NCI-H146 (cell line): Measurements from ENCODE around the gene XPO4.

Experiments
- DNase-seq: peaks from one replicate; lab custom pipeline; 2025; lab: John Stamatoyannopoulos, UW

Gene XPO4

DNA sequence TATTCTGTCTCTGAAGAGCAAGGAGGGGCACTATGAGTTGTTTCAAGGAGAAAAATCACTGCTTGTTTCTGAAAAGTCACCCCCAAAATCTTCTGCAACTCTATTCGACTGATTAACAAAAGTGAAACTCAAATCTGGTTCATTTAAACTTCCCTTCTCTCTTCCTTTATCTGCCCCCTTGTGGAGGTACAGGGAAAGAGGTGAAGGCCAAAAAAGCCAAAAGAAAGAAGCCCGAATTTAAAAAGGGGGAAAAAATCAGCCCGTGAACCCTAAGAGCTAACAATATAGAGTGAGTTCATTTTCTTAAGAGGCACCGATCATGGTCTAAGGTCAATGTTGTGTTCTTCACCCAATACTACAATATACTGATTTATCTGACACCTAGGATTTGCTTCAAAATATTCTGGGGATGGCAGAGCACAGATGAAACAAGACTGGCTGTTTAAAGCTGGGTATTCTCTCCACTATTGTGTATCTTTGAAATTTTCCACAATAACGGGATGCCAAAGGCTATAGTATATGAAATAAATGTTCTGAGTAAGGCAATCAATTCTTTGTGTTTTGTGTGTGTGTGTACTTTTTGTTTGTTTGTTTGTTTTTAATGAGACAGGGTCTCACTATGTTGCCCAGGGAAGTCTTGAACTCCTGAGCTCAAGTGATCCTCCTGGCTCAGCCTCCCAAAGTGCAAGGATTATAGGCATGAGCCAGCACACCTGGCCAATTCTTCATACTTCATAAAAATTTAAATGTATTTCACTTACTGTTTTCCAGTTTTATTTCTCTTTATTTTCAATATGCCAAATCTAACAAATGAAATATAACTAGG, 73.8 kb downstream of the XPO4 start:
- DNase-seq: peak; percentile 34

DNA sequence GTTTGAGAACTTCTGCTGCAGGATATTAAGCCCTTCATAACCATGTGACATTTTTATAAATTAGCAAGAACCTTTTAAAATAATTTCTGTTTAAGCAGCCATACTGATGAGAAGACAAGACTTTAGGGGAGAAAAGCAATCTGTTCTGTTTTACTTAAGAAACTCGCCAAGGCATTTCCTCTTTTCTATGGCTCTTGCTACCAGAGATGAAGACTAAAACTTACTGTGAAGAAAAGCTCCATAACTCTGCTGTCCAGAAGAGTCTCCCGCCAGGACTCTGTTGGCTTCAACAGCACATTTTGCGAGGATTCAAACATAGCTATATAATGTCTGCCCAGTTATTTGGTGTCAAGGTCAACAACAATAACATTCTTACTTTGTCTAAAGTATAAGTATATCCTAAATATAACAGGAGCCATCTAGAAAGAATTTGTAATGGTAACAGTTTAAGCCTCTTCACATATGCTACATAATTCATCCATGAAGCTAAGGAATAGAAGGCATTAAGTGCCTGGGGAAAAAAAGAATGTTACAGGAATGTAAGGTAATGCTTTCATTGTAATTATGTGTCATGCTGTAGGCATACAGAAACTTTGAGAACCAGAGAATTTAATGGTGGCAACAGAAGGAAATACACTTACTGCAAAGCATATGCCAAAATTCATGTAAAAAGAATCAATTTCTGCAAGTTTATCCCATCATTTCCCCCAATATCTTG, 75.5 kb downstream of the XPO4 start:
- no peak for DNase-seq

DNA sequence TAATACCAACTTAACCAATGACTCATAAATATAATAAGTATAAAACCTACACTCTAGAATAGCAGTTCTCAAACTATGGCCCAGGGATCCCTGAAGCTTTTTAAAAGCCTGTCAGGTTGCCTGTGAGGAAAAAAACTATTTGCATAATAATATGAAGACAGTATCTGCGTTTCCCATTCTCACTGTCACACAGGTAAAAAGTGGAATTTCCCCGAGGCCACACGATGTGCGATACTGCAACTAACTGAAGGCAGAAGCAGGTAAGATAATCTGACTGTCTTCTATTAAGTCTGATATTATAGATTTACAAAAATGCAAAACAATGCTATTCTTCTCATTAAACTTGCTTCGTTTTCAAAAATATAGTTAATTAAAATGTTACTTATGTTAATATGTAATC, 76.2 kb downstream of the XPO4 start:
- no peak for DNase-seq

DNA sequence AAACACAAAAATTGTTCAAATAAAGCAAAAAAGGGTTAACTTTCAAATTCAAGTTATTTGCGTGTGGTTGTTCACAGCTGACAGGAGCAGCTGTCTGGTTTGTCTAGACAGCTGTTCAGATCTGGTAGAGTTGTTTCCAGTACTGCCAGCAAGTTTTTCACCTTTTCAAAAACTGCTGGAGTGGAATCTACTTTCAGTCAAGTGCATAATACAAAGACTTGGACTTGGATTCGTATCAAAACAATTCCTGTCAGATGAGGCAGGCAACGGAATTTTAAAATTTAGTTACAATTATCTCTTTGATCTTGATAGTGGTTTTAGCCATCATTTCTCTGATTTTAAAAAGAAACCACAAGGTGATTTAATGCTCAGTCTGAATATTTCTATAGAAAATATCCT, 77.1 kb downstream of the XPO4 start:
- no peak for DNase-seq

DNA sequence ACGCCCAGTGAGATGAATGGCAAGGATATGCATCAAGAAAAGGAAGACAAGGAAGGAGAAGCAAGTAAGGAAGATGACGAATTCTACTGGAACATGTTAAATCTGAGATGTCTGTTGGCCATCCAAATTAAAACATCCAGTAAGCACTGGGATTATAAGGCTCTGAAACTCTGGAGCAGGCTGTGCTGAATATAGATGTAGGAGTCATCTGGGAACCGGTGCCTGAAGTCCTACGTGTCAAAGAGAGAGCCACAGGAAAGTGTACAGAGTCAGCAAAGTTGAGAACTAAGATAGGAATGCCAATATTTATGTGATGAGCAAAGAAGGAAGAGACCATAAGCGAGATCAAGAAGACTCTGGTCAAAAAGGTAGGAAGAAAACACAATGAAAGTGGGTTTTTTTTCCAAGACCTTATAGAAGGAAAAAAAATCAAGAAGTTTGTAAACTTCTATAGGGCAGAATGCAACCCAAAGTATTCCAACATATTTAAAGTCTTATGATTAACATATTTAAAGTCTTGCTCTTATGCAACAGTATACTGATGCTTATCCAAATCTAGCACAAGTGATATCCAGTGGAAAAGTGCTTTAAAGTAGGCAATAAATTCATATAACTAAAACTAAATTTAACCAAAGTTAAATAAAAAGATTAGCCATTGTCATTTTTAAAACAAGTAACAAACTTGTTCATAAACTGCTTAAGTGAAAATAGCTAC, 77.6 kb downstream of the XPO4 start:
- DNase-seq: no peak

DNA sequence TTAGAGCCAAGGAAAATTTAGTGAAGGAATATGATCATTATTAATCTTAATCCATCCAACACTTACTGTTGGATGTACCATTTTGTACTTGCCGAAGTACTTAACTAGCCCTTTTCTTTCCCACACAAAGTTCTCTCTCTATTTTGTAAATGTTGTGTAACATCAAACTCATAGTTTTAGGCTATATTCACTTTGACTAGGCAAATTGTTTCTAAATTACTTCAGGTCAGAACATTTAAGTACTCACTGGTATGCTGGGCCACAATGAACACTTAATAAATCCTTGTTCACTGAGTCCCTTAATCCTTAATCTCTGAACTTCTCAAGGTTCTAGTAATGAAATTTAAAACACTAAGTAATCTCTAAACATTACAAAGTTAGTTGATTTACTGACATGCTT, 79.5 kb downstream of the XPO4 start:
- DNase-seq: no peak

DNA sequence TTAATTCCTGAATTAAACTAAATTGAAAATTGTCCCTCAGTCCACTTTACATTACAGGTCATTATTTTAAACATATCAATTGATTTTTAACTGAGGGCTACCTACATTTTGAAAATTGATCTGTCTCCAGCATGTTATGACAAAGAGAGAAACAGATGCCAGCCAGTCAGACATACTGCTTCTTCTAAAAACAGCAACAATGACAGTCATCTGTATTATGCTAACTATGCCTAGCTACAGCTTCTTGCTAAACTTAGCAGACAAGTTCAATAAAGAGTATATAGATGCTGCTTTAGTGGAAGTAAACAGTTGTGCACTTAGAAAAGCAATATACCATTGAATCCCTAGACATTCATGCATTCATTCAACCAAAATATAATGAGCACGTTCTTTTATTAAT, 80.1 kb downstream of the XPO4 start:
- DNase-seq: no peak

DNA sequence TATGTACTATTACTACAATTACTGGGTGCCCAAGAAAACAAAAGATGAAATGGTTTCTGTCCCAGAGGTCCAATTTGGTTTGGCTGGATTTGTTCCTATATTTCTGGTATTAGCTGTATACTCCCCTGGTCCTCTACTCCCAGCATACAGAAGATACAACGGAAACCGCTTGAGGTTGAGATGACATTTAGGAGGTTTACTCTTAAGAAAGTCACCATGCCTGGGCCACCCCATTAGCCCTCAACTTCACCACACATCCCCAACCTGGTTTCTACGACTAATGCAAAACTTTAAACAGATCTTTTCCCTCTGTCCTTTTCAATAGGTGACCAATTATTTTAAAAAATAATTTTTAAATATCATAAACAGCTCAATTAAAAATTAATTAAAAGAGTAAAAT, 82.8 kb downstream of the XPO4 start:
- no peak for DNase-seq

DNA sequence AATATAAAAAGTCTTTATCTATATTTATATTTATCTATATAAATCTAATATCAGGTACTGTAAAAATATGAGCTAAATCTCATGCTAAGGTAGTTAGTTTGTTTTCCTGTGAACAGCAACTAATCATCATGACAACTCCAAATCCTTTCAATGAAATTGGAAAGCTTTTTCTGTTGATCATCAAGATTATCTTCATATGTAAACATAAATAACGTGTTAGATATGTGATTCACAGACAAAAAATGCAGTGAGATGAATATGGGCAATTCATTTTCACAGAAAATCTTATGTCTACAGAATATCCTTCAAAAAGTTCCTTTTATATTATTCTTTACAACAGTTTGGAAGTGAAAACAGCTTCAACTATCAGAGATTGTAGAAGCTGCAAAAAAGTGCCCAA, 87.1 kb downstream of the XPO4 start:
- no peak for DNase-seq

DNA sequence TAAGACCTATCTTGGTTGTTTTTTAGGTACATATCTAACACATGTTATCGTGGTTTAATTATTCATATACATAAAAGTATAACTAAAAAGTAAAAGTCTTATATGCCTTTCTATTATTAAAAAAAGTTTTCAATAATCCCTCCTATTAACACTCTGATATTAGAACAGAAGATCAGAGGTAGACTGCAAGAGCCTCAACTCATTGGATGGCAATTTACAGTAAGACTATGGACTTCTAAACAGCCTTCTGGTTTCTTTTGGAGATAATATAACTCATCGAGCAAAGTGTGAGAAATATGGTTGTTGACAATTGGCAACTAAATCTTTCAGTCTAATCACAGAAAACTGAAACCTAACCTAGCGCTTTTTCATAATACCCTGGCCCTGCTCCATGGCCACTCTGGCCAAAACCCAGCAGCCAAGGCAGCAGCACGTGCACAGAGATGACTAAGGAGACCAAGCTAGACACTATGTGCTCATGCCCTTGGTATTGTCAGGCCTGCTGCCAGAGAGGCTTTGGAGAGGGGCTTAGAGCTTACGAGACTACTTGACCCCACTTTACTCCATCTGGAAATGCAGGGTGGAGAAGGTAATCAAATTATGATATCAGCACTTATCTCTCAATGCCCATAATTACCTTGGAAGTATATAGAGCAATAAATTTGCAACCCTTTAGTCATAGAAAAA, 88.2 kb downstream of the XPO4 start:
- DNase-seq: no peak

DNA sequence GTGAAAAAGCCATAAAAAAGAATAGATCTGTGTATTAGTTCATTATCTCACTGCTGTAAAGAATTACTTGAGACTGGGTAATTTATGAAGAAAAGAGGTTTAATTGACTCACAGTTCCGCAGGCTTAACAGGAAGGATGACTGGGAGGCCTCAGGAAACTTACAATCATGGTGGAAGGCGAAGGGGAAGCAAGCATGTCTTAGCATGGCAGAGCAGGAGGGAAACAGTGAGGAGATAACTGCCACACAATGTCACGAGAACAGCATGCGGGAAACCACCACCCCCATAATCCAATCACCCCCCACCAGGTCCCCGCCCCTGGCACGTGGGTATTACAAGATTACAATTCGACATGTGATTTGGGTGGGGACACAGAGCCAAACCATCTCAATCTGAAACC, 89.7 kb downstream of the XPO4 start:
- no peak for DNase-seq

DNA sequence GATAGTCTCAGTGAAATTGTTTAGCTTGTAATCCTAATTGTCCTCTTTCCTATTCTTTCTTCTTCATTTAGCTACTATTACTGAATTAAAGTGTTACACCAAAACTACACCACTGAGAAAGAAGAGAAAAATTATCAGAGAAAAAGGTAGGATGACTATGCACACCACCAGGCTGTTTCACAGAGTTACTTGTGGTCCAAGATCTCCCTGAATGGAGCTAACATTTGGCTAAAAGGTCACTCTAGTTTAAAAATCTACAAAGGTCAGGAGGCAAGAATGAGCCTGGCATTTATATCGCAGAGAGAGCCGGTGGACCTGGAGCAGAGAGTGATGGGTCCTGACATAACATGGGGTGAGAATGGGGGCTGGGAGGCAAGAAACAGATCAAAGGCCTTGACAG, 91.7 kb downstream of the XPO4 start:
- no peak for DNase-seq

DNA sequence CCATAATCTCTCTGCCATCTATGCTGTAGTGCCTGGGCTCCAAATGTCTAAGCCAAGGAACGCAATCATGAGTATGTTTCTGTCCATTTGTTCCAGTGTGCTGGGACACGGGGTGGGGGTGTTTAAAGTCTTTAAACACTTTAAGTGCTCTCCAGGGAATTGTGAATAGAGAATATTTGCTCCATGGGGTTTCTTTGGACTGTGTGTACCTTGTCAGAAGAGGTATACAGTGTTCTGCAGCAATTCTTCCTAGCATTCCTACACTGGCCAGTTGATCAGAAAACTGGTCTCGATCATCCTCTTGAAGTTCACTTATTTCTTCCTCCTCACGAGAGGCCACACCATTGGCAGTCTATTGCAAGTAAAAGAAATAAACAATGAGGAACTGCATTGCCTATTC, 93.7 kb downstream of the XPO4 start:
- no peak for DNase-seq

DNA sequence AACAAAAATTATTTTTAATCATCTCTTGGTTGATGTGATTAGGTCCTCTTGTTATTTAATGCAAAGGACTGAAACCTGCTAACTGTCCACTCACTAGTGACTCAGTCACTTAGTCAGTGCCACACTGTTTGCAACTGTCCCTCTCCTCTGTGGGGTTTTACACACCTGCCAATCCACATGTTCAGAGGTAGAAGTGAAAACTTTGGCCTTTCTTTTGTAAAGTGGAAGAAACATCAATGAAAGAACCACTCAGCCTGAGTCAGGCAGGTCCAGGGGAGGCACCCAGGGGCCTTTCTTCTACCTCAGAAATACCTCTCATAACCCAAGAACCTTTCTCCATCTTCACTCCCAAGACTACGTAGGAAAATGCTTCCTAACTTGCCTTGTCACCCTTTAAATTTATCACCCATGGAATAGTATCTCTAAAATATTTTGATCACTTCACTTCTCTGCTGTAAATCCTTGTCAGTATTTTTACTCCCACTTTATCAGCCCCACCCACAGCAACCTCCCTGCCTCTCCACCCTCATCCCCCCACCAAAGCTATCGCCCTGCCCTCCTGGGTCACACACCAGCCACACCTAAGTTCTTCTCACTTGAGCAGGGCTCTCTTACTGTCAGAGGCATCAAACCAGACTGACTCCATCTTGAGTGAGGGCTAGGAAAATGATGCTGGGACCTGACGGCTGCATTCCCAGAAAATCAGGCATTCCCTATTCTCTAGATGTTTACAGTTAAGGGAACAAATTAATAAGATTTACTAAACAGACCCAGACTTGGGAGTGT, 99.2 kb downstream of the XPO4 start:
- no peak for DNase-seq

DNA sequence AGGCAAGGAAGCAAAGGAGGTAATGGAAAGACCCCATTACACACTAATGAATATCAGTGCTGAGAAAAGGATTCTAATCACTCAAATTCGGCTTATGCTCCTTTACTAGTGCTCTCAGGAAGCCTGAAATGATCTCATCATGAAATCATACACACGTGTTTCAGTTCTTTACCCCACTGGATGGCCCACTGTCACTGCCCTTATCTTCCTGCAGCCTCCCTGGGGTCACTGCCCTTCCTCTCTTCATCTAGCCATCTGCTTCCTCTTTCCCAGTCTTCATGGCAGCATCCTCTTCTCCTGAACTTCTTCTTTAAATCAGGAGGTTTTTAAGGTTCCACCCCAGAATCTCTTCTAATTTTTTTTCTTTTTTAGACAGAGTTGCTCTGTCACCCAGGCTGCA, 100.8 kb downstream of the XPO4 start:
- no peak for DNase-seq

DNA sequence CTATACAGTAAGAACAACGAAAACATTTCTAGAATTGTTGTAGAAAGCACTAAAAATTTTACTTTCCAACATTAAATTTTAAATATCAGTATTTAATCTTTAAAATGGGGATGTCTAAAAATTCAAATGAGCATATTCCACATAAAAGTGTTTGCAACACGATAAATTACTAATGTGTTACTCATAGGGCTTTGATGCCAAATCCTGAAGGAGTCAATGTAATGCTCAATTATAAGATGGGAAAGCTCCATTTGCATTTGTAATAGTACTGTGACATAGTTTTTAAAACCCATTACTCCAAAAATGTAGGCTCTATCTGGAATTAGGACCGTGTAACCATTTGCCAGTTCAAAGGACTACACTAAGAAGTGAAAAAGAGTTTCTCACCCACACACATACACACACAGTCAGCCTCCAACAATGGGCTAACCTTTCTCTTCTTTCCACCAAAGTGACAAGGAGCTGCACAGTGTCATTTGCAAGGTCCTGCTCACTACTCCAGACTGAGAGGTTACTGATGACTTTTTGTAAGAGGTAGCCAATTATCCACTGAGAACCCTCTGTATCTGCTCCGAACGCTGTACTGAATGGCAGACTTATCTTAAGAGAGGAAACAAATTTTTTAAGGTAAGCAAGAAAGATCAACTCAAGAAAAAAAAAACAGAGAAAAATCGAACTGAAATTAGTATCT, 102.7 kb downstream of the XPO4 start:
- no peak for DNase-seq

DNA sequence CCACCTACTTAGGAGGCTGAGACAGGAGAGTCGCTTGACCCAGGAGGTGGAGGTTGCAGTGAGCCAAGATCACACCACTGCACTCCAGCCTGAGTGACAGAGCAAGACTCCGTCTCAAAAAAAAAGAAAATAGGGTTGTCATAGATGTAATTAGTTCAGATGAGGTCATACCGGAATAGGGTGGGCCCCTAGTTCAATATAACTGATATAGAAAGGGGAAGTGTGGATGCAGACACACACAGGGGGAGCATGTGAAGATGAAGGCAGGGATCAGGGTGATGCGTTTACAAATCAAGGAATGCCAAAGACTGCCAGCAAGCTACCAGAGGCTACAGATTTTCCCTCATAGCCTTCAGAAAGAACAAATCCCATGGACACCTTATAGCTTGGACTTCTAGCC, 104.5 kb downstream of the XPO4 start:
- DNase-seq: no peak

DNA sequence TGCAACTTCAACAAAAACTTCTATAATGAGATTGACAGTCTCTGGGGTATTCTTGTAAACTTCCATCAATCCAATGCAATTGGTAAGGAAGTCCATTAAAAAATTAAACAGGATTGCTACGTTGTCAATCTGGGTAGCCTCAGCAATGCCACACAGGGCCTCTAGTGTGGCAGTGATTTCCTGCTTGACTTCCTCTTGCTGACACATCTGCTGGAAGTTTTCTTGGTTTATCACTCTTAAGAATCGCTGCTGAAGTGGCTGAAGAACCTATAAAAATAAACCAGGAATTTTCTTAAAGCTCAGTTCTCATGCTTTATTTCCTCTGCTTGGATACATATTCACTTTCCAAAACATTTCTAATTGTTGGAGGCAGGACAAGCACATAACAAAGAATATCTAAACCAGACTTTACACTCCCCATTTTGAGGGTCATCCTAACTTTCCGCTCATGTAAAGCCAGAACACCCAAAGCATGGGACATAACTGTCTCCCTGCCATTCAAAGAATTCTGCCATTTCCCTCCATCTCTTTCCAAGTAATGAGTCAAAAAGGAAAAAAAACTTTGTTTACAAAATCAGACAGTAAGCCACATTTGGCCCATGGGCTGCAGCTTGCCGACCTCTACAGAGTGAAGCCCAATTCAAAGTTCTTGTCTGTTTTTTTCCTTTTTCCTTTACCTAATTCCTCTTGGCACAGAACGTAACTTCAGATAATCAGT, 105.6 kb downstream of the XPO4 start:
- no peak for DNase-seq

DNA sequence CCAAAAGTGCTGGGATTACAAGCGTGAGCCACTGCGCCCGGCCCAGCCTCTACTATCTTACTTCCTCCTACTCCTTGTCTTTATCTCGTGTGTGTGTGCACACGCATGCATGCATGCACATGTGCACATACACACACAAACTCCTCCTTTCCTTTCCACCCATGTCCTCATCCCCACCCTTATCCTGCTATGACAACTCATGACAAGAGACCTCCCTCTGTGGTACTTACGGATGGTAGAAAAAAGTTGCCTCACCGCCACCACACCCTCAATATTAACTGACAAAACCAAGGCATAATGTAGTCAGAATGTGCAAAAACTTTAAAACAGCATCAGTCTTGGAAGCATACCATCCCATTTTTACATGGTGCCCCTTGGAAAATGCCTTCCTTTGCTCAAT, 112.9 kb downstream of the XPO4 start:
- DNase-seq: no peak

DNA sequence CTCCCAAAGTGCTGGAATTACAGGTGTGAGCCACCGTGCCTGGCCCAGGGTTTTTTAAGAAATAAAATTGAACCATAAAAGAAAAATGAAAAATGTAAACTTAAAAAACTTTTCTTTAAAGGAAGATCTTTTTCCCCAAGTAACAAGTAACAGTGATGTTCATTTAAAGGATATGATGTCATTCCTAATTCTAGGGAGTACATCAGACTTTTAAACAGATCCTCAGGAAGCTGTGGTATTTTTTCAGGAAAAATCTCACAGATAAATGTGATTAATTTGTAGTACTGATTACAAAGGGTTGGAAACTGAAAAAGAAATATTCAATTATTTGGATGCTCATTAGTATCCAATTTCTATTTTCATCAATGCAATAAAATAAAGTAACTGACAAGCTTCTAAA, 114.2 kb downstream of the XPO4 start:
- DNase-seq: no peak
